ENCODE measurements around the gene CTNND1. TPM values are rescaled to one million over a fixed set of nuclear protein-coding genes. Genes with fewer than 3 reads are reported as not detected.
A peak's percentile ranks its signal among the peaks of the same experiment; 100 is the strongest.

Gene CTNND1
- total RNA-seq, 1 donor from 2014 or later, result 185 TPM

DNA sequence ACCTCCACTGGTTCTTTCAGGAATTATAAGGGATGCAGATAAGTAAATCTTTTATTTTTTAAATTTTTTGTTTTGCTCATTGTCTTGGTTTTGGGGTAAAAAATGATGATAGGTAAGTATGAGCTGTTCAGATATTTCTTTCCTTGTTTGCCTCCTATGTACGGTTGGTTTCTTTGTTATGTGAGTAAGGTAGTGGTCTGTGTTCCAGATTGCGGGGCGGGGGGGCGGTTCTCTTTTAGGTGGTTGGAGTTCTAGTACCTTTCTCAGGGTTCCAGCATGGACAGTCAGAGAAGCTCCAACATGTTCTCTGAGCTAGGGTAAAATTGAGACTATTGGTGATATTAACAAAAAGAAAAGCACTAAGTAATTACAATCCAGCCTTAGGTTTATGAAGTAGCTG is 2.4 kb downstream of the CTNND1 start:
- no peak for DNase-seq

GRCh38 chr11:57764566-57764965 is 3.0 kb downstream of the CTNND1 start:
- no peak for DNase-seq

GRCh38 chr11:57764972-57765371 is 3.4 kb downstream of the CTNND1 start:
- no peak for DNase-seq

DNA sequence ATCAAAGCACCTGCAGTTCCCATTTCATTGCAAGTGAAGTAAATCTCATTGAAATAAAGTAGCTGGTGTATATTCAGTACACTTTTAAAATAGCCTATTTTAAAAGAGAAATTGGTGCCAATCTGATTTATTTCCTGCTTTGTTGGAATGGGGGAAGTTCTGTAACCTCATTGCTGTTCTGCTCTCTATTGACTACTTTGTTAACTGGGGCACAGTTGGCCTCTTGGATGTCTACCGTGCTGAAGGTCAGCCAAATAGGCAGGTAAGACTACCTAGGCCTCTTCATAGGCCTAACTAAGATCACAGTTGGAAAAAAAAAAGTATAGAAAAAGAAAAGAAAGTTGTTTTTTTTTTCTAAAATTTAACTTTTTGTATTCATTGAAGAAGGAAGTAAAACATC is 9.2 kb downstream of the CTNND1 start:
- DNase-seq, result no peak

DNA sequence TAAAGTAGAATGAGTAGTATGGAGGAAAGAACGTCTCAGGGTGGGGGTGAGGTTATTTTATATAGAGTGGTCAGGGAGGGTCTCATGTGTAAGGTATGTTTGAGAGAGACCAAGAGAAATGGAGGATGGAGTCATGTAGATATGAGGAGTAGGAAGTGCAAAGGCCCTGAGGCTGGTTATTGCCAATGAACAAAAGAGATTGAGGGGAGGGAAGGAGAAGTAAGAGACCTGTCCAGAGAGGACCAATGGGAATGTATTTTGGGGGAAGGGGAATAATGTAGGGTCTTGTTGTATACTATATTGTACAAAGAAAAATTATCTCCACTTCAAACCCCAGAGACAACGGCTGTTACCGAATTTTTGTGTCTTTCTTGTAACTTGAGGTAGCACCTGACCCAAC is 9.8 kb downstream of the CTNND1 start:
- DNase-seq, result no peak

- DNase-seq, result no peak
Observed at GRCh38 chr11:57772562-57772961, 11.0 kb downstream of the CTNND1 start.

DNA sequence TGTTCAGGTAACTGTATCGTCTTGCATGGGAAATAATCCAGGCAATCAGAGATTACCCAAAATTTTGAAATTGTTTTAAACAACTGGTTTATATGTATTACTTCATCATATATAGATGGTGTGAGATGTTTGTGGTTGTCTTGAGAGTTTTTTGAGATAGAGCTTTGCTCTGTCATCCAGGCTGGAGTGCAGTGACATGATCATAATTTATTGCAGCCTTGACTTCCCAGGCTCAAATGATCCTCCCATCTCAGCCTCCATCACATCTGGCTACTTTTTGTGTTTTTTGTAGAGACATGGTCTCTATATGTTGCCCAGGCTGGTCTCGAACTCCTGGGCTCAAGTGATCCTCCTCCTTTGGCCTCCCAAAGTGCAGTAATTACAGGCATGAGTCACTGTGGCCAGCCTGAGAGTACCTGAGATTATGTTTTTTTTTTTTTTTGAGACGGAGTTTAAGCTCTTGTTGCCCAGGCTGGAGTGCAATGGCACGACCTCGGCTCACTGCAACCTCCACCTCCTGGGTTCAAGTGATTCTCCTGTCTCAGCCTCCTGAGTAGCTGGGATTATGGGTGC is 11.5 kb downstream of the CTNND1 start:
- no peak for DNase-seq

DNA sequence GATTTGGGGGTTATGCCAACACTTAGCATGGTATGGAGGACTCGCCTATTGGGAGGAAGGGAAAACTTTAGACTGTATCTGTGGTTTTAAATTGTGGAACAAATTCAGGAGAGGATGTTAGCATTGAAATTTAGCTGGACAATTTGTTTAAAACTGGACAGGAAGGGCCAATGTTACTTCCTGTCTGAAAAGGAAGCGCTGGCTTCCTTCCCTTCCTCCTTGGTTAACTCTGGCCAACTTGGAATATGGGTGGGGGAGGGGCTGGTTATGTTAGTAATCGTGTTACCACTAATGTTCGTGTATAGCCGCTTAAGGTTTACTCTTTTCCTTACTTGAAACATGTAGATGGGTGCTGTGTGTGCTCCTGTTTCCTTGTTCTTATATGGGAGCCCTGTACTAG is 13.9 kb downstream of the CTNND1 start:
- peak; percentile 38 for DNase-seq

DNA sequence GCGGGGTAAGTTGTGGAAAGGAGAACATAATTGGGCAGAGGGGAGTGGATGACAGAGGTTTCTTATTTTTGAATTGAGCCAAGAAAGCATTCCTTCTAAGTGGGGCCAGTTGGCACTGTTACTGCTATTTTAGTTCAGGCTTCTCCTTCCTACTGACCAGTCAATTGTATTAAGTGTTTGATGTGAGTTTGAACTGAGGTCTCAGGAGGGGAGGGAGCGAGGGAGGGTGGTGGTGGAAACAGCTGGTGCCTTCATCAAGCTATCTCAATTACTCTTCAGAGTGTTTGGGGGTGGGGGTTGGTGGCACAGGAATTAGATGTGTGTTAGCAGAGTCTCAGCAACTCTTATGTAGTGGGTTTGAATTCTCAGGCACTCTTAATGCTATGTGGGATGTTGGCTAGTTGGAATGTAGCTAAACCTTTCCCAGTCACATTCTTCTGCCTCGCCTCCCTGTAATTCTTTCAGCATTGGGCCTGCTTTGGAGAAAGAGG is 14.5 kb downstream of the CTNND1 start:
- DNase-seq, result peak; percentile 83

GRCh38 chr11:57776577-57777210 is 15.1 kb downstream of the CTNND1 start:
- no peak for DNase-seq

GRCh38 chr11:57777969-57778317 is 16.3 kb downstream of the CTNND1 start:
- DNase-seq, result no peak

GRCh38 chr11:57778318-57779037 is 16.9 kb downstream of the CTNND1 start:
- DNase-seq, result peak; percentile 97

DNA sequence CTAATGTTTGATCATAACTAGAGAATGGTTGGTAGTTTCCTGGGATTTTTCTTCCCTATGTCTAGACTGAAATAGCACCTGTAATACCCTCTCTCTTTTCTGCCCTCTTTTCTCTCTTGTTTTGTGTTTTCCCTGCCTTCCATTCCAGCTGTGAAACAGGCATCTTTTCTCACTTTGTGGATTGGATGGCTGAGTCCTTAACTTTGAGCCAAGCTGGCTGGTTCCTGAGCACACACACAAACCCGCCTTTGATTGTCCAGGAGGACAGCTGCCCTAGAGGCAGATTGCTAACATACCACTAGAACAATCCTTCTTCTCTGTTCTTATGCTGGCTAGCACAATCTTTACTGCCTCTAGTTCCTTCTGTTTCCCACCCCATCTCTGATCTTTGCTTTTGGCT is 17.7 kb downstream of the CTNND1 start:
- DNase-seq, result peak; percentile 83

- peak; percentile 60 for DNase-seq
Observed at GRCh38 chr11:57781529-57781943, 19.9 kb downstream of the CTNND1 start.

DNA sequence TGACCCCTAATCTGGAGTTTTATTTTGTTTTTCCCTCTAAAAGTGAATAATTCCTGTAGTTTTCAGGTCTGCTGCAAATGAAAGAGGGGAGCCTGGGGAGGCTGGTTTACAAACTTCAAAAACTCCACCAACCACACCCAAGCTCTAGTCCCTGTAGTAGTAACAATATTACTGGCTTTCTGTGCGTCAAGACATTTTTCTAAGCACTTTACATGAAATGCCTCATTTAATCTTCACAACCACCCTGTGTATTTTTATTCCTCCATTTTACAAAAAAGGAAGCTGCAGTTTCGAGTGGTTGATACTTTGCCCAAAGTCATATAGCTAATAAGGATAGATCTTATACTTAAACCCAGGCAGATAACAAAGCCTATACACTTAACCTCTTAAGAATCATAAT is 23.5 kb downstream of the CTNND1 start:
- no peak for DNase-seq

DNA sequence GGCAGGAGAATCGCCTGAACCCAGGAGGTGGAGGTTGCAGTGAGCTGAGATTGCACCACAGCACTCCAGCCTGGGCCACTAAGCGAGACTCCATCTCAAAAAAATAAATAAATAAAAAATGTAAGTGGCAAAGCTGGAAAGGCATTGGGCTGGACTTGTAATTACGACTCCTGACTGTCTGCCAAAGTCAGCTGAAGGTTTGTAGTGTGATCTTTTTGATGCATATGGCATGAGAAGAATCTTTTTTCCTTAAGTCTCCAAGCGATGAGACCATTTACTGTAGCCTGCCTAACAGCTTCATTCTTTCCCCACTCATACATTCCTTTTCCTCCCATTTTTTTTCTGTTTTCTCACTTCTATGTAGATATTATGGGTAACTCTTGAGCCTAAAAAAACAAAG is 24.8 kb downstream of the CTNND1 start:
- DNase-seq, result no peak

DNA sequence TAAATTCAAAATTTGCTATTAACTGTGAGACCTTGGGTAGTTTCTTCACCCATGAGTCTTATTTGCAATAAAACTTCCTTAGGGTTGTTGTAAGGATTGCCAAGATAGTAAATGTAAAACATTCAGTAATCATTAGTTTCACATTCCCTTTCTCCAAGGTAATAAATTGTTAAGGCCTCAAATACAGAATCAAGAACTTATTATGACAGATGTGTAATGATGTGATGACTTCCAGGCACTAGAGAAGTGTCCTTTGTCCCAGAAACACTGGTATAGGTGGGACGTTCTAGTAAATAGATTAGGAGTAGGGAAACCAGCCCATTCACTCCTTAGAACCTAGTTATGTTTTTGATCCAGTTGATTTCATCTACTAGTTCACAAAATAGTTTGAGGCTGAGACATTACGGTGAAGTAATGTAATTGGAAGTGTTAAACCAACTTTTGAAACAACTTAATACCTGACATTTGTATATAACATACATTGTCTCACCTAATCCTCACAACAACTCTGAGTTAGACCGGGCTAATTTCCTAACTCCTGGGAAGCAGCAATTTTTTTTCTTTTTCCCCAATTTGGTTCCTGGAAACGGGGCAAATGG is 25.5 kb downstream of the CTNND1 start:
- no peak for DNase-seq

GRCh38 chr11:57787920-57788702 is 26.5 kb downstream of the CTNND1 start:
- DNase-seq, result peak; percentile 66

GRCh38 chr11:57788703-57789088 is 27.1 kb downstream of the CTNND1 start:
- no peak for DNase-seq

GRCh38 chr11:57791321-57792059 is 29.9 kb downstream of the CTNND1 start:
- no peak for DNase-seq

DNA sequence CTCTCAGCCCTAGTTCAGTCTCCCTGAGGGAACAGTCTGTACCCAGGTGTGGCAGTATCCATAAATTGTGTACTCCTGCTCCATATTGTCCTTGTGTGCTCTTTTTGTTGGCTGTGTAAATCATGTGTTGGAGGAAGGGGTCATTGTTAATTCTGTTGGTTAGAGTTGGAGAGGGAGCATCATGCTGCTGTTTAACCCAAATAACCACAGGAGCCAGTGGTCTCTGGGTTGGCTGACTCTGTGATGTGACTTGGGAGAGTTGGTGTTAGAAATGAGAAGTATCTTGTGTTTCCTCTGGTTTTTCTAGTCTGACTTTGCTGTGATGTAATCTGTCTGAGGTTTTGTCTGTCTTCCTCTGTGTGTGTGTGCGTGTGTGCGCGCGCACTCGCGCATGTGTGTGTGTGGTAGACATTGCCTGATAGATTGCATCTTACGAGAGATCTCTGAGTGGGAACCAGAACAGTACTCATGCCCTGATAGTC is 30.5 kb downstream of the CTNND1 start:
- no peak for DNase-seq

DNA sequence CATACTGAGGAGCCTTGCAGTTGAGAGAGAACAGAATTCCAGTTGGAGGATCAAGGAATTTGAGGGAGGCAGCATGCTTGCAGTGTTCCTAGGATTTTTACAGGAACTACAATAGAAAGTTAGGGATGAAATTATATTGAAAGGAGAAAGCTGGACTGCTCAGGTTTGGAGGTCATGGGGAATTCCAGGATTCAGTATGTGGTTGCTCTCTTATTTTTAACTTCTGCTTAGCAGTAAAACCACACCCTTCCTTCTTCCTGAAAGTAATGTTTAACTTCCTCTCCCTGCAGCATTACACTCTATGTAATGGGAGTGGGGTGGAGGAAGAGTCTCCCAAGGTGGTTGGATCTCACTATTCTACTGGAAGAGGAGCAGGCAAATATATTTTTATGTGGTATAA is 31.3 kb downstream of the CTNND1 start:
- no peak for DNase-seq

All from tongue (tissue), 2 donors.